ENCODE measurements around the gene ASCC3.

DNA sequence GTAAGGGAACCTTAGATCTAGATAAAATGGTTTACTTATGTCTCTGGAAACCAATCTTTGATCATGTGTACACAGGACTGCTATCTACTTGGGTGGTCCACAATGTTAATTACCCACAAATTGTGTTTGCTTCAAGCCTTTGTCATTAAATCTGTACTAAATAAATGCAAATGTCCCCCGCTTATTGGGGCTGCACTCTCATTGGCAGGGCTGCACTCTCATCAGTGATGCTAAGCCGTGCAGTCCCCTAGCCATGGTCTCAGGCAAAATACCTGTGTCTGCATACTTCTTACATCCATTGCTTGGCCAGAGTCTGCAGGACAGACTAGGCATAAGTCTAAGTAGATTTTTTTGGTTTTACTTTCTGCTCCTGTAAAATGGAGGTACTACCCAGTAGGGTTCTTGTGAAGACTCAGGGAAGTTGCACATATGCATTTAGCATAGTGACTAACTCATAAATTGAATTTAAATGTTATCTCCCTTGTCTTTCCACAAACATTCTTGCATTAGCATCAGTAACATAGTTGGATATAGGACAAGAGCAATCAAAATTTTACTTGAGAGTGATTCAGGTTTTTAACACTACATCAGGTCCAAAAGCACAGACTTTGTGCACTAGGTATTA is 117.4 kb downstream of the ASCC3 start:
- TF ChIP-seq EP300 (IDR thresholded peaks at IDR 0.05) (no peak), POLR2A (IDR thresholded peaks at IDR 0.05) (no peak), POLR2AphosphoS5 (IDR thresholded peaks at IDR 0.05) (no peak)
- TF ChIP-seq, protein P1, sequence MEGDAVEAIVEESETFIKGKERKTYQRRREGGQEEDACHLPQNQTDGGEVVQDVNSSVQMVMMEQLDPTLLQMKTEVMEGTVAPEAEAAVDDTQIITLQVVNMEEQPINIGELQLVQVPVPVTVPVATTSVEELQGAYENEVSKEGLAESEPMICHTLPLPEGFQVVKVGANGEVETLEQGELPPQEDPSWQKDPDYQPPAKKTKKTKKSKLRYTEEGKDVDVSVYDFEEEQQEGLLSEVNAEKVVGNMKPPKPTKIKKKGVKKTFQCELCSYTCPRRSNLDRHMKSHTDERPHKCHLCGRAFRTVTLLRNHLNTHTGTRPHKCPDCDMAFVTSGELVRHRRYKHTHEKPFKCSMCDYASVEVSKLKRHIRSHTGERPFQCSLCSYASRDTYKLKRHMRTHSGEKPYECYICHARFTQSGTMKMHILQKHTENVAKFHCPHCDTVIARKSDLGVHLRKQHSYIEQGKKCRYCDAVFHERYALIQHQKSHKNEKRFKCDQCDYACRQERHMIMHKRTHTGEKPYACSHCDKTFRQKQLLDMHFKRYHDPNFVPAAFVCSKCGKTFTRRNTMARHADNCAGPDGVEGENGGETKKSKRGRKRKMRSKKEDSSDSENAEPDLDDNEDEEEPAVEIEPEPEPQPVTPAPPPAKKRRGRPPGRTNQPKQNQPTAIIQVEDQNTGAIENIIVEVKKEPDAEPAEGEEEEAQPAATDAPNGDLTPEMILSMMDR (IDR thresholded peaks at IDR 0.05), result no peak
